HG03135 (cell line): ENCODE data around the gene RABGAP1.

Source experiments
- ATAC-seq: cut with Tn5 transposase; IDR thresholded peaks from one replicate; pipeline ENCODE4 v1.9.1; 2021; ENCODE audit warnings: mild to moderate bottlenecking, moderate library complexity; ENCODE audit not compliant: unreplicated experiment

Gene RABGAP1

GRCh38 chr9:123044586-123044985 lies 103.8 kb downstream of the RABGAP1 start:
- no peak for ATAC-seq

- ATAC-seq = no peak
Measured at GRCh38 chr9:123046406-123047195, 105.8 kb downstream of the RABGAP1 start.

- no peak for ATAC-seq
Measured at GRCh38 chr9:123048748-123049147, 107.9 kb downstream of the RABGAP1 start.

- no peak for ATAC-seq
Measured at GRCh38 chr9:123049589-123050222, 108.9 kb downstream of the RABGAP1 start.

- ATAC-seq = no peak
Measured at GRCh38 chr9:123053046-123053445, 112.2 kb downstream of the RABGAP1 start.

GRCh38 chr9:123053711-123054110 lies 112.9 kb downstream of the RABGAP1 start:
- ATAC-seq = no peak

- no peak for ATAC-seq
Measured at GRCh38 chr9:123058834-123059233, 118.0 kb downstream of the RABGAP1 start.

- no peak for ATAC-seq
Measured at GRCh38 chr9:123059472-123060220, 118.8 kb downstream of the RABGAP1 start.

- no peak for ATAC-seq
Measured at GRCh38 chr9:123061216-123061615, 120.4 kb downstream of the RABGAP1 start.

- no peak for ATAC-seq
Measured at GRCh38 chr9:123062351-123063176, 121.7 kb downstream of the RABGAP1 start.

- no peak for ATAC-seq
Measured at GRCh38 chr9:123063177-123063598, 122.4 kb downstream of the RABGAP1 start.

GRCh38 chr9:123063896-123064295 lies 123.1 kb downstream of the RABGAP1 start:
- no peak for ATAC-seq

GRCh38 chr9:123064716-123065115 lies 123.9 kb downstream of the RABGAP1 start:
- no peak for ATAC-seq

GRCh38 chr9:123065196-123065595 lies 124.4 kb downstream of the RABGAP1 start:
- ATAC-seq = no peak

- no peak for ATAC-seq
Measured at GRCh38 chr9:123067136-123067535, 126.3 kb downstream of the RABGAP1 start.

GRCh38 chr9:123069010-123069481 lies 128.2 kb downstream of the RABGAP1 start:
- no peak for ATAC-seq

GRCh38 chr9:123070198-123070597 lies 129.4 kb downstream of the RABGAP1 start:
- no peak for ATAC-seq

GRCh38 chr9:123072407-123072995 lies 131.7 kb downstream of the RABGAP1 start:
- no peak for ATAC-seq

- no peak for ATAC-seq
Measured at GRCh38 chr9:123073441-123073840, 132.6 kb downstream of the RABGAP1 start.

- ATAC-seq = no peak
Measured at GRCh38 chr9:123073991-123074422, 133.2 kb downstream of the RABGAP1 start.
